Kidney (tissue), 14 donors: ENCODE results near the gene DHCR24. TPM values are rescaled to one million over a fixed set of nuclear protein-coding genes. Genes with fewer than 3 reads are reported as not detected.

Experiments
- DNase-seq, 5 donors: peaks; one replicate each; pipeline ENCODE4 v3.0.0-alpha.2; 2013 to 2020
- FAIRE-seq: peaks from 2 replicates; lab custom pipeline; 2012; peaks lifted over from hg19 to GRCh38; lab: Jason Lieb, UNC
- H3K27ac ChIP-seq, 2 donors: one replicate each; pipeline ENCODE4 v1.7.0; 2013; ENCODE audit warnings: low read depth in 2 of 2, low read length in 2 of 2, inconsistent platforms in 1 of 2
- H3K27me3 ChIP-seq: one replicate; pipeline ENCODE4 v1.7.1; 2013; ENCODE audit warnings: low read length, inconsistent platforms; ENCODE audit not compliant: control insufficient read depth, insufficient read depth
- H3K36me3 ChIP-seq, 3 donors: one replicate each; pipeline versions ENCODE4 v1.7.0 to v1.7.1; 2013; ENCODE audit warnings: low read length in 3 of 3, control low read depth in 1 of 3, inconsistent platforms in 1 of 3; ENCODE audit not compliant: insufficient read depth in 3 of 3, control insufficient read depth in 2 of 3
- H3K4me1 ChIP-seq, 3 donors: one replicate each; pipeline versions ENCODE4 v1.7.0 to v1.7.1; 2013; ENCODE audit warnings: low read length in 3 of 3, inconsistent platforms in 1 of 3, low read depth in 1 of 3; ENCODE audit not compliant: control insufficient read depth in 2 of 3, insufficient read depth in 2 of 3
- H3K4me3 ChIP-seq, 3 donors: one replicate each; pipeline versions ENCODE4 v1.7.0 to v1.8.1; 2013; ENCODE audit warnings: low read length in 3 of 3, control low read depth in 1 of 3, inconsistent platforms in 1 of 3
- H3K9ac ChIP-seq, 3 donors: one replicate each; pipeline versions ENCODE4 v1.7.0 to v1.7.1; 2013; ENCODE audit warnings: low read length in 3 of 3, control low read depth in 1 of 3, inconsistent platforms in 1 of 3
- H3K9me3 ChIP-seq, 3 donors: one replicate each; pipeline versions ENCODE4 v1.7.0 to v1.7.1; 2013; ENCODE audit warnings: low read length in 3 of 3, control low read depth in 1 of 3, inconsistent platforms in 1 of 3; ENCODE audit not compliant: control insufficient read depth in 2 of 3, insufficient read depth in 1 of 3
- CTCF ChIP-seq: IDR thresholded peaks from 3 replicates; pipeline ENCODE4 v1.5.1; 2012; ENCODE audit warnings: mild to moderate bottlenecking, moderate library complexity, borderline replicate concordance; ENCODE audit not compliant: insufficient read depth; ENCODE audit errors: extremely low read depth
- intact Hi-C: fragments of 100-400 bp; cut with DNase I; formaldehyde crosslinking; loops from one replicate; pipeline ENCODE4 v1.11.1; 2022
- polyA plus RNA-seq: library from polyadenylated mRNA; stranded (reverse); fragments of 350-450 nt; fragmentation: Illumina TruSeq; extraction: RNeasy Lipid Tissue Mini Kit (QIAGEN cat#74804); gene quantifications from one replicate; pipeline ENCODE4 v1.2.3, GENCODE V29; 2014; ENCODE audit warnings: low read depth, low replicate concordance; ENCODE audit not compliant: insufficient read depth
- total RNA-seq: library from RNA; stranded (reverse); fragmentation: NEBNext Ultra II Directional; extraction: Animal tissue kit (Norgen Biotek cat#: 25700); gene quantifications from one replicate; pipeline ENCODE4 v1.2.1, GENCODE V29; 2021
- donor health status: control.
- donor health status: control.
- donor health status: control.
- donor health status: control.
- donor health status: control.
- donor health status: DM: yes; HTN: yes; CAD: no.
- donor health status: Normal renal cell carcinoma (clear cell type).

DHCR24 gene
- total and polyA plus RNA-seq, 2 donors from 2014 or later, result 33.7 to 91.7 TPM

- no peak overlapping the region for H3K27ac ChIP-seq
- H3K27me3 ChIP-seq, result no peaks in the 10 kb centered on the region
- TF ChIP-seq CTCF, result no peak
- H3K36me3 ChIP-seq, result peaks cover 0 to 6% (median 0%) of the 10 kb centered on the region in 3 donors
- FAIRE-seq (no peak), DNase-seq (no peak)
- H3K4me1 ChIP-seq, result peaks cover 0 to 22% (median 5%) of the 10 kb centered on the region in 3 donors
- H3K9ac ChIP-seq, result no peak overlapping the region
- no peak overlapping the region for H3K4me3 ChIP-seq
- intact Hi-C loops, result no loop called here
- H3K9me3 ChIP-seq, result no peaks in the 10 kb centered on the region
Observed at GRCh38 chr1:54846301-54846700, 40.7 kb downstream of the DHCR24 start.

- TF ChIP-seq CTCF, result no peak
- no peaks in the 10 kb centered on the region for H3K27me3 ChIP-seq
- no peak overlapping the region for H3K4me3 ChIP-seq
- H3K27ac ChIP-seq, result no peak overlapping the region
- no peak overlapping the region for H3K9ac ChIP-seq
- intact Hi-C loops, result no loop called here
- H3K4me1 ChIP-seq, result peaks cover 0 to 17% (median 3%) of the 10 kb centered on the region in 3 donors
- FAIRE-seq (no peak), DNase-seq (no peak)
- peaks cover 0 to 6% (median 0%) of the 10 kb centered on the region in 3 donors for H3K36me3 ChIP-seq
- H3K9me3 ChIP-seq, result no peaks in the 10 kb centered on the region
Observed at GRCh38 chr1:54845772-54846171, 41.2 kb downstream of the DHCR24 start.

GRCh38 chr1:54844564-54844963 is 42.4 kb downstream of the DHCR24 start:
- TF ChIP-seq CTCF, result no peak

GRCh38 chr1:54843449-54843848 is 43.5 kb downstream of the DHCR24 start:
- intact Hi-C loops, result no loop called here
- Histone ChIP-seq H3K36me3 (no peaks in the 10 kb centered on the region), H3K27ac (no peak overlapping the region), H3K4me1 (peaks cover 0 to 5% (median 0%) of the 10 kb centered on the region in 3 donors), H3K27me3 (no peaks in the 10 kb centered on the region), H3K9ac (no peak overlapping the region), H3K4me3 (no peak overlapping the region), H3K9me3 (no peaks in the 10 kb centered on the region)
- FAIRE-seq (no peak), DNase-seq (no peak)
- TF ChIP-seq CTCF, result no peak

More at GRCh38 chr1:54844564-54844963, 42.4 kb downstream of the DHCR24 start:
- DNase-seq, result no peak
- Histone ChIP-seq H3K4me3 (no peak overlapping the region), H3K27me3 (no peaks in the 10 kb centered on the region), H3K9ac (no peak overlapping the region), H3K4me1 (peaks cover 0 to 7% (median 3%) of the 10 kb centered on the region in 3 donors), H3K36me3 (peaks cover 0 to 2% (median 0%) of the 10 kb centered on the region in 3 donors), H3K9me3 (no peaks in the 10 kb centered on the region), H3K27ac (no peak overlapping the region)
- intact Hi-C loops, result no loop called here
- no peak for FAIRE-seq
